Activated T-helper 1 cell treated with anti-CD3 and anti-CD28 coated beads, Interleukin-12 subunit alpha, Interleukin-12 subunit beta, Interleukin-2, Interleukin-4 antibody, amounts not matched to agents 30 ng/mL and 10 ng/mL and 1 ng/mL, durations not matched to agents 14 hours and 24 hours and 36 hours (primary cell): ENCODE data around the gene EIF1. TPM values are rescaled to one million over a fixed set of nuclear protein-coding genes. Genes with fewer than 3 reads are reported as not detected.
"Not testable (repeated sequence)": the region's sequence is repeated elsewhere in the genome, so short reads cannot be mapped to it uniquely, and the experiment has no call there.

Experiments used
- DNase-seq: peaks from one replicate; pipeline ENCODE4 v3.0.0; 2021; ENCODE audit warnings: low spot score
- H3K27ac Mint-ChIP-seq: one replicate; pipeline ENCODE4 v1.8.0; 2021; ENCODE audit warnings: mild to moderate bottlenecking, mixed read lengths
- H3K27me3 Mint-ChIP-seq: one replicate; pipeline ENCODE4 v1.8.0; 2022; ENCODE audit warnings: mild to moderate bottlenecking, moderate library complexity, mixed read lengths; ENCODE audit not compliant: insufficient read depth
- H3K36me3 Mint-ChIP-seq: one replicate; pipeline ENCODE4 v1.8.0; 2021; ENCODE audit warnings: low read depth, mixed read lengths
- H3K4me1 Mint-ChIP-seq: one replicate; pipeline ENCODE4 v1.8.0; 2021; ENCODE audit warnings: low read depth, mixed read lengths
- H3K4me3 Mint-ChIP-seq: one replicate; pipeline ENCODE4 v1.8.0; 2021; ENCODE audit warnings: mild to moderate bottlenecking, moderate library complexity, mixed read lengths
- H3K9me3 Mint-ChIP-seq: one replicate; pipeline ENCODE4 v1.8.0; 2021; ENCODE audit warnings: mixed read lengths
- intact Hi-C: fragments of 100-400 bp; cut with micrococcal nuclease; formaldehyde crosslinking; loops from one replicate; pipeline ENCODE4 v1.15.1; 2024
- total RNA-seq: library from RNA; stranded (reverse); gene quantifications from 2 replicates; pipeline ENCODE4 v1.2.3, GENCODE V29; 2022

The EIF1 gene
- total RNA-seq, 1 donor from 2014 or later = 876 TPM

GRCh38 chr17:41678411-41678906, 10.2 kb upstream of the EIF1 start:
- DNase-seq = no peak
- peak overlapping the region; percentile 99 for H3K27ac Mint-ChIP-seq
- H3K27me3 Mint-ChIP-seq = no peaks in the 10 kb centered on the region
- peaks cover 8% of the 10 kb centered on the region for H3K36me3 Mint-ChIP-seq
- H3K4me1 Mint-ChIP-seq = peaks cover 59% of the 10 kb centered on the region
- H3K9me3 Mint-ChIP-seq = no peaks in the 10 kb centered on the region
- H3K4me3 Mint-ChIP-seq = peak overlapping the region; percentile 86
- intact Hi-C loops = loop anchor here (2.0 kb wide), 2 partner anchors 14 to 1116 kb away; no protein-coding TSS in a partner anchor

- H3K4me1 Mint-ChIP-seq = peaks cover 59% of the 10 kb centered on the region
- H3K36me3 Mint-ChIP-seq = peaks cover 8% of the 10 kb centered on the region
- no peaks in the 10 kb centered on the region for H3K9me3 Mint-ChIP-seq
- peak overlapping the region; percentile 86 for H3K4me3 Mint-ChIP-seq
- no peaks in the 10 kb centered on the region for H3K27me3 Mint-ChIP-seq
- intact Hi-C loops = loop anchor here (1.0 to 2.0 kb wide), 4 partner anchors 9 to 1116 kb away; partner anchors contain the start of gene EIF1
- DNase-seq = peak; percentile 75
- H3K27ac Mint-ChIP-seq = peak overlapping the region; percentile 99
Measured at GRCh38 chr17:41678907-41679739, 9.6 kb upstream of the EIF1 start.

GRCh38 chr17:41679740-41680425, 8.8 kb upstream of the EIF1 start:
- H3K9me3 Mint-ChIP-seq = no peaks in the 10 kb centered on the region
- peak overlapping the region; percentile 86 for H3K4me3 Mint-ChIP-seq
- no peak for DNase-seq
- intact Hi-C loops = loop anchor here (1.0 to 2.0 kb wide), 4 partner anchors 8 to 1117 kb away; partner anchors contain the start of gene EIF1
- H3K4me1 Mint-ChIP-seq = peaks cover 59% of the 10 kb centered on the region
- H3K27ac Mint-ChIP-seq = peak overlapping the region; percentile 99
- no peaks in the 10 kb centered on the region for H3K27me3 Mint-ChIP-seq
- peaks cover 8% of the 10 kb centered on the region for H3K36me3 Mint-ChIP-seq

- Mint-ChIP-seq H3K27me3 (no peaks in the 10 kb centered on the region), H3K27ac (peak overlapping the region; percentile 99), H3K4me3 (no peak overlapping the region), H3K36me3 (peaks cover 8% of the 10 kb centered on the region), H3K4me1 (peaks cover 59% of the 10 kb centered on the region), H3K9me3 (no peaks in the 10 kb centered on the region)
- DNase-seq = no peak
- intact Hi-C loops = no loop called here
Measured at GRCh38 chr17:41680426-41681040, 8.2 kb upstream of the EIF1 start.

GRCh38 chr17:41681776-41682175, 6.9 kb upstream of the EIF1 start:
- H3K9me3 Mint-ChIP-seq = no peaks in the 10 kb centered on the region
- H3K27ac Mint-ChIP-seq = no peak overlapping the region
- no peak for DNase-seq
- H3K4me1 Mint-ChIP-seq = peaks cover 47% of the 10 kb centered on the region
- peak overlapping the region; percentile 1 for H3K4me3 Mint-ChIP-seq
- peaks cover 6% of the 10 kb centered on the region for H3K36me3 Mint-ChIP-seq
- intact Hi-C loops = no loop called here
- peaks cover 1% of the 10 kb centered on the region for H3K27me3 Mint-ChIP-seq

- intact Hi-C loops = no loop called here
- H3K4me3 Mint-ChIP-seq = no peak overlapping the region
- H3K9me3 Mint-ChIP-seq = no peaks in the 10 kb centered on the region
- peaks cover 42% of the 10 kb centered on the region for H3K4me1 Mint-ChIP-seq
- H3K27ac Mint-ChIP-seq = no peak overlapping the region
- H3K36me3 Mint-ChIP-seq = peaks cover 6% of the 10 kb centered on the region
- DNase-seq = no peak
- H3K27me3 Mint-ChIP-seq = peaks cover 3% of the 10 kb centered on the region
Measured at GRCh38 chr17:41682631-41683030, 6.1 kb upstream of the EIF1 start.

- peaks cover 43% of the 10 kb centered on the region for H3K4me1 Mint-ChIP-seq
- no peak overlapping the region for H3K4me3 Mint-ChIP-seq
- intact Hi-C loops = no loop called here
- H3K9me3 Mint-ChIP-seq = no peaks in the 10 kb centered on the region
- H3K27me3 Mint-ChIP-seq = peaks cover 3% of the 10 kb centered on the region
- H3K36me3 Mint-ChIP-seq = peaks cover 2% of the 10 kb centered on the region
- no peak for DNase-seq
- no peak overlapping the region for H3K27ac Mint-ChIP-seq
Measured at GRCh38 chr17:41683441-41684007, 5.2 kb upstream of the EIF1 start.

- no peak overlapping the region for H3K27ac Mint-ChIP-seq
- intact Hi-C loops = no loop called here
- H3K4me3 Mint-ChIP-seq = no peak overlapping the region
- peaks cover 38% of the 10 kb centered on the region for H3K4me1 Mint-ChIP-seq
- DNase-seq = no peak
- peaks cover 3% of the 10 kb centered on the region for H3K27me3 Mint-ChIP-seq
- H3K9me3 Mint-ChIP-seq = no peaks in the 10 kb centered on the region
- H3K36me3 Mint-ChIP-seq = no peaks in the 10 kb centered on the region
Measured at GRCh38 chr17:41684035-41684434, 4.7 kb upstream of the EIF1 start.

- not testable (repeated sequence) for DNase-seq, H3K9me3 Mint-ChIP-seq, H3K27me3 Mint-ChIP-seq, H3K27ac Mint-ChIP-seq, H3K4me3 Mint-ChIP-seq
- intact Hi-C loops = loop anchor here (5.0 kb wide), 2 partner anchors 52 to 182 kb away; partner anchors contain the start of gene KLHL11
- H3K36me3 Mint-ChIP-seq = peaks cover 16% of the 10 kb centered on the region
- H3K4me1 Mint-ChIP-seq = peaks cover 30% of the 10 kb centered on the region
Measured at GRCh38 chr17:41685753-41686152, 2.9 kb upstream of the EIF1 start.

GRCh38 chr17:41686281-41686680, 2.4 kb upstream of the EIF1 start:
- intact Hi-C loops = loop anchor here (5.0 kb wide), 2 partner anchors 51 to 181 kb away; partner anchors contain the start of gene KLHL11
- Mint-ChIP-seq H3K4me1 (peaks cover 34% of the 10 kb centered on the region), H3K9me3 (no peaks in the 10 kb centered on the region), H3K4me3 (no peak overlapping the region), H3K36me3 (peaks cover 22% of the 10 kb centered on the region), H3K27me3 (peaks cover 3% of the 10 kb centered on the region), H3K27ac (no peak overlapping the region)
- DNase-seq = no peak

- Mint-ChIP-seq H3K36me3 (peaks cover 36% of the 10 kb centered on the region), H3K4me1 (peaks cover 29% of the 10 kb centered on the region), H3K4me3 (peak overlapping the region; percentile 96), H3K27ac (peak overlapping the region; percentile 96), H3K27me3 (peaks cover 3% of the 10 kb centered on the region), H3K9me3 (no peaks in the 10 kb centered on the region)
- intact Hi-C loops = loop anchor here (1.0 to 5.0 kb wide), 5 partner anchors 9 to 231 kb away; partner anchors contain the start of genes ACLY and KLHL11
- peak; percentile 38 for DNase-seq
Measured at GRCh38 chr17:41687828-41688640, 651 bp upstream of the EIF1 start.
